Endodermal cell (in vitro differentiated cells): ENCODE results near the gene SLIT3. TPM values are rescaled to one million over a fixed set of nuclear protein-coding genes. Genes with fewer than 3 reads are reported as not detected.

Experiments used
- DNase-seq: peaks from one replicate; pipeline ENCODE4 v3.0.0-alpha.2; 2017
- H3K27ac ChIP-seq: 2 replicates; pipeline ENCODE4 v1.5.1; 2013; ENCODE audit warnings: mild to moderate bottlenecking, low read depth, low read length, moderate library complexity
- H3K27me3 ChIP-seq: 2 replicates; pipeline ENCODE4 v1.6.1; 2013; ENCODE audit warnings: mild to moderate bottlenecking, low read length, moderate library complexity; ENCODE audit not compliant: insufficient read depth, control insufficient read depth, poor library complexity, severe bottlenecking
- H3K36me3 ChIP-seq: 2 replicates; pipeline ENCODE4 v1.7.0; 2013; ENCODE audit warnings: mild to moderate bottlenecking, low read length, moderate library complexity; ENCODE audit not compliant: control insufficient read depth, insufficient read depth
- H3K4me1 ChIP-seq: one replicate; pipeline ENCODE4 v1.7.0; 2013; ENCODE audit warnings: low read length; ENCODE audit not compliant: control insufficient read depth, insufficient read depth
- H3K4me3 ChIP-seq: 2 replicates; pipeline ENCODE4 v1.5.1; 2013; ENCODE audit warnings: mild to moderate bottlenecking, low read length, moderate library complexity
- H3K9ac ChIP-seq: 2 replicates; pipeline ENCODE4 v1.6.1; 2013; ENCODE audit warnings: mild to moderate bottlenecking, low read length, moderate library complexity; ENCODE audit not compliant: poor library complexity, severe bottlenecking; ENCODE audit errors: extremely low read depth
- H3K9me3 ChIP-seq: 2 replicates; pipeline ENCODE4 v1.6.1; 2013; ENCODE audit warnings: mild to moderate bottlenecking, low read length, moderate library complexity; ENCODE audit not compliant: control insufficient read depth
- H3K27ac Mint-ChIP-seq: 2 replicates; pipeline ENCODE4 v1.8.0; 2020; ENCODE audit warnings: mixed read lengths
- H3K27me3 Mint-ChIP-seq: 2 replicates; pipeline ENCODE4 v1.8.0; 2021; ENCODE audit warnings: mild to moderate bottlenecking, mixed read lengths; ENCODE audit not compliant: insufficient read depth
- H3K36me3 Mint-ChIP-seq: 2 replicates; pipeline ENCODE4 v1.8.0; 2020; ENCODE audit warnings: low read depth, mixed read lengths
- H3K4me1 Mint-ChIP-seq: 2 replicates; pipeline ENCODE4 v1.8.0; 2020; ENCODE audit warnings: mixed read lengths
- H3K4me3 Mint-ChIP-seq: 2 replicates; pipeline ENCODE4 v1.8.0; 2020; ENCODE audit warnings: mild to moderate bottlenecking, moderate library complexity, mixed read lengths
- H3K9me3 Mint-ChIP-seq: 2 replicates; pipeline ENCODE4 v1.8.0; 2020; ENCODE audit warnings: mild to moderate bottlenecking, mixed read lengths
- WGBS, 2 experiments: methylation state at CpG; one replicate each; pipeline versions ENCODE4 v1.1.5 to v1.1.7; 2013; ENCODE audit warnings: missing lambda C conversion rate in 2 of 2, mixed read lengths in 1 of 2; ENCODE audit not compliant: insufficient coverage in 1 of 2, insufficient read length in 1 of 2; 5-methylcytosine and 5-hydroxymethylcytosine counted together
- total RNA-seq, 2 donors: library from RNA; stranded (reverse); fragmentation: NEBNext Ultra II Directional in 1 of 2; extraction: Animal tissue kit (Norgen Biotek cat#: 25700) in 1 of 2; gene quantifications; 2 replicates in 1 of 2; 3 replicates in 1 of 2; pipeline ENCODE4 v1.2.1, GENCODE V29; 2021
- TF ChIP-seq, protein P1 (sequence below): fragments of 200-600 bp; sonication (generic); conservative IDR thresholded peaks from 2 replicates; pipeline ENCODE4 v1.5.0; 2021; ENCODE audit warnings: antibody characterized with exemption, mild to moderate bottlenecking

Gene SLIT3
- total RNA-seq, 2 donors from 2014 or later: 2.5 to 3.4 TPM

DNA sequence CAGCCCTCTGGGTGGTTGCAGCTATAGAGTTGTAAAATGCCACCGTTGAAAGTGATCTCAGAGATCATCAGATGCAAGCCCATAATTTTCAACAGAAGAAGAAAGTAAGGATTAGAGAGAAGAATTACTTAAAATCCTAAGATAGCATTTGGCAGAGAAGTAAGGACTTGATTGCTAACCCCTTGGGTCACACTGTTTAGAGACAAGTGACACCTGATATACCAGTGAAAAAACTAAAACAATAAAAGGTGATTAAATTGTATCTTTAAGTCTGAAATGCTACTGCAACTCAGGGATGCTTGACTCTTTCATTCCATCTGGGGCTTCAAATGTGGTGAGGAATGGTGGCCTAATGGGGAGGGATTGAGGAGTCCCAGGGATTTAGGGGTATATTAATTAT, 440.9 kb downstream of the SLIT3 start:
- H3K4me3 Mint-ChIP-seq: no peak overlapping the region
- TF ChIP-seq, protein P1, sequence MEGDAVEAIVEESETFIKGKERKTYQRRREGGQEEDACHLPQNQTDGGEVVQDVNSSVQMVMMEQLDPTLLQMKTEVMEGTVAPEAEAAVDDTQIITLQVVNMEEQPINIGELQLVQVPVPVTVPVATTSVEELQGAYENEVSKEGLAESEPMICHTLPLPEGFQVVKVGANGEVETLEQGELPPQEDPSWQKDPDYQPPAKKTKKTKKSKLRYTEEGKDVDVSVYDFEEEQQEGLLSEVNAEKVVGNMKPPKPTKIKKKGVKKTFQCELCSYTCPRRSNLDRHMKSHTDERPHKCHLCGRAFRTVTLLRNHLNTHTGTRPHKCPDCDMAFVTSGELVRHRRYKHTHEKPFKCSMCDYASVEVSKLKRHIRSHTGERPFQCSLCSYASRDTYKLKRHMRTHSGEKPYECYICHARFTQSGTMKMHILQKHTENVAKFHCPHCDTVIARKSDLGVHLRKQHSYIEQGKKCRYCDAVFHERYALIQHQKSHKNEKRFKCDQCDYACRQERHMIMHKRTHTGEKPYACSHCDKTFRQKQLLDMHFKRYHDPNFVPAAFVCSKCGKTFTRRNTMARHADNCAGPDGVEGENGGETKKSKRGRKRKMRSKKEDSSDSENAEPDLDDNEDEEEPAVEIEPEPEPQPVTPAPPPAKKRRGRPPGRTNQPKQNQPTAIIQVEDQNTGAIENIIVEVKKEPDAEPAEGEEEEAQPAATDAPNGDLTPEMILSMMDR: no peak

DNA sequence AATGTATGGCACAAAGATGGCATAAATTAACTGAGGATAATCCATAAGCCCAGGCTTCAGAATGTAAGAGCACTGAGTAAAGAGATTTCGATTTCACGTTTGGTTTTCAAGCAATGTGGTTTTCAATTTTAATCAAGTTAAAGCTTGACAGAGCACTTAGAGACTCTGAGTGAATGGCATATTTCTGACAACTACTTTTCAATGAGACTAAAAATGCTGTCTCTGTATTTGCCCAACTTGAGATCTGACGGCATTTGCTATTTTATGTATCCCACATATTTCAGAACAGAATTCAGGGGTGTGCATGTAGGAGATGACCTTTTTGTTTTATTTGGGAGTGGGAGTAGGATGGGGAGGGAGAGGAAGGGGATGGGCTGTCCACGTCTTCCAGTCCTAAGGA, 441.5 kb downstream of the SLIT3 start:
- Histone ChIP-seq H3K27me3 (peaks cover 76% of the 10 kb centered on the region), H3K27ac (no peak overlapping the region), H3K9ac (no peak overlapping the region), H3K4me3 (no peak overlapping the region), H3K4me1 (peaks cover 5% of the 10 kb centered on the region), H3K36me3 (no peaks in the 10 kb centered on the region), H3K9me3 (no peaks in the 10 kb centered on the region)
- H3K27ac Mint-ChIP-seq: no peak overlapping the region
- peaks cover 54% of the 10 kb centered on the region for H3K27me3 Mint-ChIP-seq
- TF ChIP-seq, protein P1: no peak
- 88 to 95% methylated on average over 2 to 4 of the region's 4 CpGs for WGBS, 2 experiments
- H3K4me1 Mint-ChIP-seq: peaks cover 14% of the 10 kb centered on the region
- no peaks in the 10 kb centered on the region for H3K36me3 Mint-ChIP-seq
- H3K4me3 Mint-ChIP-seq: no peak overlapping the region
- no peaks in the 10 kb centered on the region for H3K9me3 Mint-ChIP-seq
- DNase-seq: no peak

More for the DNA sequence above, 440.9 kb downstream of the SLIT3 start:
- H3K27ac Mint-ChIP-seq: no peak overlapping the region
- peaks cover 70% of the 10 kb centered on the region for H3K27me3 ChIP-seq
- peaks cover 5% of the 10 kb centered on the region for H3K4me1 ChIP-seq
- H3K36me3 ChIP-seq: no peaks in the 10 kb centered on the region
- H3K9me3 Mint-ChIP-seq: no peaks in the 10 kb centered on the region
- no peak for DNase-seq
- H3K4me3 ChIP-seq: no peak overlapping the region
- peaks cover 14% of the 10 kb centered on the region for H3K4me1 Mint-ChIP-seq
- peaks cover 49% of the 10 kb centered on the region for H3K27me3 Mint-ChIP-seq
- 55 to 60% methylated on average over 1 of the region's 1 CpG for WGBS, 2 experiments
- H3K27ac ChIP-seq: no peak overlapping the region
- no peak overlapping the region for H3K9ac ChIP-seq
- no peaks in the 10 kb centered on the region for H3K36me3 Mint-ChIP-seq
- H3K9me3 ChIP-seq: no peaks in the 10 kb centered on the region

DNA sequence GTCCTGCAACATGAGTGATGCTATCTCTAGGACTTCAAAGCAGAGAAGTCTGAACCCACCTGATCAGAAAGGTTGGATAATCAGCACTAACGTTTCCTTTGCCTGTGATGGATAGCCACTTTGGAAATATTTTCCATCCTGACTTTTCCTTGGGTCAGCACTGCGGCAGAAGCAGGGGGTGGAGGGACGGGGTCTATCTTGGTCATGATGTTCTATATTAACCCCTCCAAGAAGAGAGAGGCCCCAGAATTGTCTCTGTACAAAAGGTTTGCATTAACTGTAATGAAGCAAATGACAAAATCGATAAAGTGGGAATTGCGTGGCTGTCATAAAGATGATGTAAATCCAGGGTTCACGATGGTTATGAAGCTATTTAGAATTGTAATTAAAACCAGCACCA, 441.9 kb downstream of the SLIT3 start:
- H3K9ac ChIP-seq: no peak overlapping the region
- no peak overlapping the region for H3K4me3 Mint-ChIP-seq
- peaks cover 56% of the 10 kb centered on the region for H3K27me3 Mint-ChIP-seq
- H3K4me1 ChIP-seq: peaks cover 5% of the 10 kb centered on the region
- no peak overlapping the region for H3K4me3 ChIP-seq
- 94 to 96% methylated on average over 4 to 6 of the region's 6 CpGs for WGBS, 2 experiments
- no peak overlapping the region for H3K27ac Mint-ChIP-seq
- H3K36me3 Mint-ChIP-seq: no peaks in the 10 kb centered on the region
- no peaks in the 10 kb centered on the region for H3K9me3 ChIP-seq
- H3K27me3 ChIP-seq: peaks cover 80% of the 10 kb centered on the region
- TF ChIP-seq, protein P1: no peak
- DNase-seq: no peak
- no peaks in the 10 kb centered on the region for H3K9me3 Mint-ChIP-seq
- no peak overlapping the region for H3K27ac ChIP-seq
- no peaks in the 10 kb centered on the region for H3K36me3 ChIP-seq
- H3K4me1 Mint-ChIP-seq: peaks cover 14% of the 10 kb centered on the region
